ENCODE data around the gene ITPK1.

- TF ChIP-seq CTCF (IDR thresholded peaks at IDR 0.05; ENCODE audit: extremely low read depth in 1 of 2, insufficient read depth in 1 of 2, low read depth in 1 of 2, low read length in 2 of 2) (peak; percentile 86 to 96), POLR2A (IDR thresholded peaks at IDR 0.05; ENCODE audit: low read depth, low read length) (no peak), EZH2 (IDR thresholded peaks at IDR 0.05; ENCODE audit: borderline replicate concordance, low read depth, low read length, severe bottlenecking) (no peak)
These were observed 163.7 kb downstream of the ITPK1 start for GRCh38 chr14:92951912-92952471.
